Measurements from ENCODE around the gene SURF6.
"Not testable (repeated sequence)": the region's sequence is repeated elsewhere in the genome, so short reads cannot be mapped to it uniquely, and the experiment has no call there.

The SURF6 gene

GRCh38 chr9:133347515-133347984 is 11.6 kb upstream of the SURF6 start:
- peak; percentile 39 for DNase-seq

- no peak for DNase-seq
These were observed 10.2 kb upstream of the SURF6 start for GRCh38 chr9:133346021-133346785.

- no peak for DNase-seq
These were observed 9.6 kb upstream of the SURF6 start for GRCh38 chr9:133345596-133345995.

- DNase-seq = no peak
These were observed 9.0 kb upstream of the SURF6 start for GRCh38 chr9:133344979-133345378.

DNA sequence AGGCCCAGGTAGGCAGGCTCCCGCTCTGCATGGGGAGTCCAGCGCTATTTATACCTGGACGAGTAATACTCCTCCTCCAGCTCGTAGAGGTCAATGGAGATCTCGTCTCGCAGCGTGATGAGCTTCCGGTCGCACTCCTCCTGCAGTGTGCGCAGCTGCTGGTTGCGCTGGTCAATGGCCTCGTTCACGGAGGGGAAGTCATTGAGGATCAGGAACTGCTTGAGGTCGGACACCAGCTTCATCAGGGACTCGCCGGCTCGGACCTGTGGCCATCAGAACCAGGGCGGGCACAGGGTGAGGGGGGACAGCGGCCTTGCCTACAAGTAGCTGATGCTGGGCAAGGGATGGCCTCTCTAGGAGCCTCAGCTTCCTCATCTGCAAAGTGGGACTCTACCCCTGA is 8.1 kb upstream of the SURF6 start:
- no peak for DNase-seq

- DNase-seq = no peak
These were observed 6.6 kb upstream of the SURF6 start for GRCh38 chr9:133342570-133342969.

- DNase-seq = no peak
These were observed 6.0 kb upstream of the SURF6 start for GRCh38 chr9:133342069-133342406.

GRCh38 chr9:133341369-133342068 is 5.5 kb upstream of the SURF6 start:
- DNase-seq = no peak

- no peak for DNase-seq
These were observed 4.9 kb upstream of the SURF6 start for GRCh38 chr9:133340916-133341315.

- DNase-seq = no peak
These were observed 4.3 kb upstream of the SURF6 start for GRCh38 chr9:133340256-133340655.

DNA sequence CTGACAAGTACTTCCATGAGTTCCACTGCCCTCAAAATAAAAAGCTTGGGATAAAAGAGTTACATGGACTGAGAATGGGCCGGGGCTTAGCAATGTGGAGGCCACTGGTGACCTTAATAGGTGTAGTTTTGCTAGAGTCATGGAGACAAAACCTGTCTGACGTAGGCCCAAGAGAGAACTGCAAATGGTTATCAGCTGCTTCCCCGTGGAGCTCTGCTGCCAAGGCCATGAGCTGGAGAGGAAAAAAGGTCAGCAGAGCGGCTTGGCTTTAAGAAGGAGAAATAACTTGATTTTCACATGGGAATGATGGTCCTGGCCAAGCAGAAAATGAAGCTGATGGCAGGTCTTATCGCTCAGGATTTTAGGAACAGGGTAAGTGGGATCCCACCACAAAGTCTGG is 3.7 kb upstream of the SURF6 start:
- DNase-seq = no peak

- DNase-seq = not testable (repeated sequence)
These were observed 1.1 kb downstream of the SURF6 start for GRCh38 chr9:133334888-133335287.

GRCh38 chr9:133334161-133334560 is 1.8 kb downstream of the SURF6 start:
- DNase-seq = no peak

DNA sequence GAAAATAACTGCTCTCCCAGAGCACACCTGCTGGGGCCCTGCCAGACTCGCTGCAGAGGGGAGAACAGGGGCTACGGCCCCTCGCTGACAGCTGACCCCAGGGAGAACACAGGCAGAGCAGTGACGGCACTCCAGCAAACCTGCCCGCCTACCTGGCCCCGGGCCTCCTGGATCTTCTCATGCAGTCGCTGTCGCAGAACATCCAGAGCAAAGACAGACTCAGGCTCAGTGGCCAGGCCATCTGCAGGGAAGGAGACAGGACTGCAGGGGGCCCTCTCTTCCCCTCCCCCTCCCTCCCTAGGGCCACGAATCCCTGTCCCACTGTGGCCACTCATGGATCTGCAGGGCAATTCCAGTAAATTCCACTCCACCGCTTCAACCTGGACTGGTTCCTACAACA is 2.4 kb downstream of the SURF6 start:
- no peak for DNase-seq

GRCh38 chr9:133333011-133333410 is 3.0 kb downstream of the SURF6 start:
- no peak for DNase-seq

GRCh38 chr9:133332381-133332730 is 3.6 kb downstream of the SURF6 start:
- no peak for DNase-seq

GRCh38 chr9:133331641-133332380 is 4.2 kb downstream of the SURF6 start:
- no peak for DNase-seq

DNA sequence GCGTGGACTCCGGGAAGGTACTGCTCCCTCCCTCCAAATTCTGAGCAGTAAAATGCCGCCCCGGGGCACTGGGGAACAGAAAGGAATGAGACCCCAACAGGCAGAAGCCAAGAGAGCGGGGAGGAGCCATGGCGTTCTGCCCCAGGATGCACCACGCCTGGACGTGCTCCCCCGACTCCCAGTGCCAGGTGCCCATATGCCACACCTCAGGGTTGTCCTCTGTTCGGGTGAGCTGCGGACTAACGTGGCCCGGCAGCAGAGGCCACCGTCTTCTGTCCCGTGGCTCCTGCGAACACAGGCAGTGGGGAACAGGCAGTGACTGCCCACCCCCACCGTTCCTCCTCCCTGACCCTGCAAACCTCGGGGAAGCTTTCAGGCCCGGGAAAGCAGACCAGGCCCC is 4.8 kb downstream of the SURF6 start:
- DNase-seq = no peak

GRCh38 chr9:133329306-133330156 is 6.5 kb downstream of the SURF6 start:
- not testable (repeated sequence) for DNase-seq

GRCh38 chr9:133327834-133328484 is 8.0 kb downstream of the SURF6 start:
- no peak for DNase-seq

DNA sequence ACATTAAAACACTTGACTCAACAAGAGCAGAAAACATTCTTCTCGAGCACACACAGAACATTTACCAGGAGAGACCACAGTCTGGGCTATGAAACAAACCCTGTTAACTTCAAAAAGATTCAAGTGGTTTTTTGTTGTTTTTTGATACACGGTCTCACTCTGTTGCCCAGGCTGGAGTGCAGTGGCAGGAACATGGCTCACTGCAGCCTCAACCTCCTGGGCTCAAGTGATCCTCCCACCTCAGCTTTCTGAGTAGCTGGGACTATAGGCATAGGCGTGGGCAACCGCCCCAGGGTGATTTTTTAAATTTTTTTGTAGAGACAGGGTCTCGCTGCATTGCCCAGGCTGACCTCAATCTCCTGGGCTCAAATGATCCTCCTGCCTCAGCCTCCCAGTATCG is 9.0 kb downstream of the SURF6 start:
- DNase-seq = not testable (repeated sequence)

DNA sequence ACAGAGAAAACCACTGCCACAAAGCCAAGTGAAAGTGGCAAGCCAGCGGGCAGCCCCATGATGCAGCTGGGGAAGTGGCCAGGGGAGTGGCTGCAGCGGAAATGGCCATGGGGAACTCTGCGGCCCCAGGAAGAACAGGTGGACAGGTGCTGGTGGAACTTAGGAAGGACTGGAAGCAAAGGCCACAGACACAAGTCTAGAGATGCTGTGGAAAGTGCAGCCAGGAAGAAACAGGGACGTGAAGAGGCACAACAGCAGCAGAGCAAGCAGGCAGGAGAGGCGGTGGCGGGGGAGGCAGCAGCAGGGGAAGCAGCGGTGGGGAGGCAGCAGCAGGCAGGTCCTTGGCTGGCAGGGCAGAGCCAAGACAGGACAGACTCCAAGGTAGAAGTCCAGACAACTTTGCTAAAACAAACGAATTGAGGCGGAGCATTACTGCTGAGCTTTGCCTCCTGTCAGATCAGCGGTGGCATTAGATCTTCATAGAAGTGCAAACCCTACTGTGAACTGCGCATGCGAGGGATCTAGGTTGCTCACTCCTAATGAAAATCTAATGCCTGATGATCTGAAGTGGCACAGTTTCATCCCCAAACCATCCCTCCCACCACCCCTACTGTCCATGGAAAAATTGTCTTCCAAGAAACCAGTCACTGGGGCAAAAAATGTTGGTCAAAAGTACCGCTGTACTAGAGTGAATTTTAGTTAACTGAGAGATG is 11.8 kb downstream of the SURF6 start:
- no peak for DNase-seq

Measured in central memory CD4-positive, alpha-beta T cell (primary cell).